SH-SY5Y (cell line): ENCODE measurements around the gene TAAR1.

Experiments used
- GATA2 ChIP-seq: IDR thresholded peaks from 2 replicates; pipeline ENCODE4 v1.6.1; 2011; ENCODE audit warnings: mild to moderate bottlenecking, low read depth, low read length
- GATA3 ChIP-seq: IDR thresholded peaks from 2 replicates; pipeline ENCODE4 v1.6.1; 2011; ENCODE audit warnings: low read depth, mild to moderate bottlenecking, low read length, moderate library complexity

DNA sequence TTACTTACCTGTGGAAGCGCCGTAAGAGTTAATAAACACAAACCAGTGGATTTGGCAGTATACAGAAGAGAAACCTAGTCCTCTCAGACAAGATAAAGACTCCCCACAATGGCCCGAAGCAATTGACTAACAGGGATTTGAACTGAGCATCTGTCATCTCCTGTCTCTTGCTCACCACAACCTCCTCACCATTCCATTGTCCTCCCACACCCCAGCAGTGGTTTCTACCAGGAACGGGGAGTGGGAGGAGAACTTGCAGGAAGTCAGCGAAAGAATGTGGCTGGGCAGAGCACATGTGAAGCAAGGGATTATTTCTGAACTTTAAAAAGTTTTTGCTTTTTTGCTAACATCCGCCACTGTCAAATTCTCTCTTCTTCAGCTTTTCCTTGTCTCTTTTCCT is 24.6 kb upstream of the TAAR1 start:
- TF ChIP-seq GATA2 (no peak), GATA3 (no peak)
